Measurements from ENCODE around the gene ABHD17C.
"Not testable (repeated sequence)": the region's sequence is repeated elsewhere in the genome, so short reads cannot be mapped to it uniquely, and the experiment has no call there.

Gene ABHD17C

GRCh38 chr15:80695099-80695910, at the start of gene ABHD17C:
ABHD17C (plus strand) TSS chr15:80695310; CDS start chr15:80695430, 120 bp downstream.
- Histone ChIP-seq H3K4me2 (peak within 1 kb of the TSS; percentile 82 to 95 (median 89)), H3K27me3 (no peaks in the 10 kb centered on the region), H3K4me1 (peaks cover 26 to 53% (median 33%) of the 10 kb centered on the region in 10 experiments), H3K4me3 (peak within 1 kb of the TSS; percentile 77 to 94 (median 90)), H3K27ac (peak within 1 kb of the TSS; percentile 70 to 94 (median 91)), H3K36me3 (peaks cover 0 to 22% (median 13%) of the 10 kb centered on the region in 11 experiments; a peak in 16 of 22 replicates), H3K9me3 (replicated peaks in 1 of 11) (no peaks in the 10 kb centered on the region), H4K20me1 (peaks cover 2 to 42% (median 31%) of the 10 kb centered on the region in 11 experiments; a peak in 16 of 22 replicates), H3K9ac (peak within 1 kb of the TSS; percentile 84 to 95 (median 92))
- TF ChIP-seq Cebpa-rat (IDR thresholded peaks at IDR 0.05): no peak

GRCh38 chr15:80645494-80646065, 49.5 kb upstream of the ABHD17C start:
- Histone ChIP-seq H3K36me3 (0 out of 22 replicates have a peak, but pooled peaks cover 0 to 6% (median 0%) of the 10 kb centered on the region in 11 experiments), H4K20me1 (no peaks in the 10 kb centered on the region), H3K9me3 (replicated peaks in 1 of 11) (peaks cover 29 to 57% (median 40%) of the 10 kb centered on the region in 11 experiments), H3K27me3 (no peaks in the 10 kb centered on the region), H3K4me2 (peak overlapping the region; percentile 49 to 84 (median 73); a peak in 21 of 22 replicates), H3K27ac (peak overlapping the region in 10 of 11 experiments; percentile 61 to 92 (median 82); a peak in 20 of 22 replicates), H3K9ac (peak overlapping the region in 9 of 11 experiments; percentile 43 to 74 (median 64); a peak in 15 of 22 replicates), H3K4me1 (peaks cover 33 to 84% (median 60%) of the 10 kb centered on the region in 10 experiments), H3K4me3 (peak overlapping the region in 1 of 10 experiments; percentile 17; a peak in 1 of 20 replicates)
- TF ChIP-seq Cebpa-rat (IDR thresholded peaks at IDR 0.05): no peak

GRCh38 chr15:80647424-80647823, 47.7 kb upstream of the ABHD17C start:
- H3K4me3 ChIP-seq, H4K20me1 ChIP-seq, H3K27me3 ChIP-seq, H3K9ac ChIP-seq, H3K4me2 ChIP-seq, H3K36me3 ChIP-seq: not testable (repeated sequence)
- H3K27ac ChIP-seq: peak overlapping the region in 7 of 11 experiments; percentile 79 to 92 (median 84); a peak in 11 of 22 replicates
- H3K4me1 ChIP-seq: peaks cover 40 to 74% (median 55%) of the 10 kb centered on the region in 10 experiments
- peaks cover 33 to 57% (median 51%) of the 10 kb centered on the region in 11 experiments for H3K9me3 ChIP-seq (replicated peaks in 1 of 11)

GRCh38 chr15:80654299-80654698, 40.8 kb upstream of the ABHD17C start:
- Histone ChIP-seq H4K20me1 (no peaks in the 10 kb centered on the region), H3K4me3 (no peak overlapping the region), H3K36me3 (no peaks in the 10 kb centered on the region), H3K27ac (no peak overlapping the region), H3K27me3 (no peaks in the 10 kb centered on the region), H3K9me3 (replicated peaks in 1 of 11) (peaks cover 33 to 47% (median 41%) of the 10 kb centered on the region in 11 experiments), H3K4me2 (no peak overlapping the region), H3K9ac (no peak overlapping the region), H3K4me1 (peaks cover 5 to 14% (median 7%) of the 10 kb centered on the region in 10 experiments; a peak in 14 of 20 replicates)
- TF ChIP-seq Cebpa-rat (IDR thresholded peaks at IDR 0.05): no peak

GRCh38 chr15:80659375-80659774, 35.7 kb upstream of the ABHD17C start:
- Histone ChIP-seq H3K4me2 (no peak overlapping the region), H3K4me1 (peaks cover 0 to 14% (median 0%) of the 10 kb centered on the region in 10 experiments; a peak in 6 of 20 replicates), H3K4me3 (no peak overlapping the region), H3K27ac (no peak overlapping the region), H3K9ac (no peak overlapping the region), H3K36me3 (no peaks in the 10 kb centered on the region), H4K20me1 (no peaks in the 10 kb centered on the region), H3K9me3 (replicated peaks in 1 of 11) (peaks cover 0 to 13% (median 8%) of the 10 kb centered on the region in 11 experiments; a peak in 6 of 22 replicates), H3K27me3 (no peaks in the 10 kb centered on the region)
- TF ChIP-seq Cebpa-rat (IDR thresholded peaks at IDR 0.05): no peak

- no peak for TF ChIP-seq Cebpa-rat (IDR thresholded peaks at IDR 0.05)
- Histone ChIP-seq H3K4me3 (no peak overlapping the region), H3K9me3 (replicated peaks in 1 of 11) (peaks cover 0 to 13% (median 8%) of the 10 kb centered on the region in 11 experiments; a peak in 6 of 22 replicates), H4K20me1 (no peaks in the 10 kb centered on the region), H3K9ac (no peak overlapping the region), H3K4me2 (no peak overlapping the region), H3K27me3 (no peaks in the 10 kb centered on the region), H3K36me3 (no peaks in the 10 kb centered on the region), H3K4me1 (peaks cover 0 to 14% (median 0%) of the 10 kb centered on the region in 10 experiments; a peak in 6 of 20 replicates), H3K27ac (no peak overlapping the region)
These were observed 35.0 kb upstream of the ABHD17C start for GRCh38 chr15:80660119-80660518.

- peak overlapping the region in 1 of 11 experiments; percentile 12; a peak in 1 of 22 replicates for H3K4me2 ChIP-seq
- TF ChIP-seq Cebpa-rat (IDR thresholded peaks at IDR 0.05): no peak
- H3K27me3 ChIP-seq: no peaks in the 10 kb centered on the region
- H3K27ac ChIP-seq: no peak overlapping the region
- no peak overlapping the region for H3K9ac ChIP-seq
- H3K36me3 ChIP-seq: no peaks in the 10 kb centered on the region
- no peak overlapping the region for H3K4me3 ChIP-seq
- H3K9me3 ChIP-seq (replicated peaks in 1 of 11): no peaks in the 10 kb centered on the region
- H4K20me1 ChIP-seq: no peaks in the 10 kb centered on the region
- peaks cover 0 to 14% (median 0%) of the 10 kb centered on the region in 10 experiments; a peak in 6 of 20 replicates for H3K4me1 ChIP-seq
These were observed 33.0 kb upstream of the ABHD17C start for GRCh38 chr15:80662129-80662528.

GRCh38 chr15:80662757-80663553, 32.2 kb upstream of the ABHD17C start:
- TF ChIP-seq Cebpa-rat (IDR thresholded peaks at IDR 0.05): no peak
- no peak overlapping the region for H3K4me3 ChIP-seq
- H3K9ac ChIP-seq: no peak overlapping the region
- H3K4me2 ChIP-seq: 0 out of 22 replicates have a peak overlapping the region, but pooled peaks of 1 of the 11 experiments have one; percentile 9
- H3K27ac ChIP-seq: no peak overlapping the region
- H3K9me3 ChIP-seq (replicated peaks in 1 of 11): no peaks in the 10 kb centered on the region
- H3K4me1 ChIP-seq: peaks cover 0 to 14% (median 0%) of the 10 kb centered on the region in 10 experiments; a peak in 6 of 20 replicates
- H4K20me1 ChIP-seq: no peaks in the 10 kb centered on the region
- H3K36me3 ChIP-seq: no peaks in the 10 kb centered on the region
- no peaks in the 10 kb centered on the region for H3K27me3 ChIP-seq

Measured in BLaER1 treated with 17β-estradiol and CSF1 and Interleukin-3, amounts not matched to agents 10 nM and 100 nM (cell line).